DLD1 (cell line): ENCODE data around the gene CNOT3.
"Not testable (repeated sequence)": the region's sequence is repeated elsewhere in the genome, so short reads cannot be mapped to it uniquely, and the experiment has no call there.

ENCODE experiments used
- in situ Hi-C: cut with HindIII; loops from 2 replicates; pipeline ENCODE4 v1.10.0; 2017; ENCODE audit warnings: low sequenced_read_pairs

The CNOT3 gene

GRCh38 chr19:54137699-54138488 lies at the start of gene CNOT3:
TSS of gene CNOT3 (plus strand) at chr19:54137762. CDS start at chr19:54142979, 5,217 bp downstream.
- in situ Hi-C loops = no loop called here

GRCh38 chr19:54094426-54095000 lies 43.0 kb upstream of the CNOT3 start:
- in situ Hi-C loops = no loop called here

- in situ Hi-C loops = no loop called here
Measured at GRCh38 chr19:54095136-54095858, 42.3 kb upstream of the CNOT3 start.

GRCh38 chr19:54095859-54096616 lies 41.5 kb upstream of the CNOT3 start:
- in situ Hi-C loops = not testable (repeated sequence)

- in situ Hi-C loops = no loop called here
Measured at GRCh38 chr19:54096617-54097106, 40.9 kb upstream of the CNOT3 start.

- in situ Hi-C loops = no loop called here
Measured at GRCh38 chr19:54099190-54099902, 38.2 kb upstream of the CNOT3 start.

GRCh38 chr19:54099903-54100255 lies 37.7 kb upstream of the CNOT3 start:
- in situ Hi-C loops = not testable (repeated sequence)

- in situ Hi-C loops = no loop called here
Measured at GRCh38 chr19:54100561-54100960, 37.0 kb upstream of the CNOT3 start, which contains the start of gene OSCAR. TSS of gene OSCAR (minus strand) at chr19:54100803. CDS start at chr19:54100792, 11 bp downstream.

GRCh38 chr19:54102421-54103169 lies 35.0 kb upstream of the CNOT3 start, which contains the start of gene NDUFA3:
TSS of gene NDUFA3 (plus strand) at chr19:54102855. CDS start at chr19:54102879, 24 bp downstream.
- in situ Hi-C loops = no loop called here

- in situ Hi-C loops = no loop called here
Measured at GRCh38 chr19:54104998-54105715, 32.4 kb upstream of the CNOT3 start.

GRCh38 chr19:54105796-54106195 lies 31.8 kb upstream of the CNOT3 start:
- in situ Hi-C loops = no loop called here

- in situ Hi-C loops = no loop called here
Measured at GRCh38 chr19:54106716-54107115, 30.8 kb upstream of the CNOT3 start.

GRCh38 chr19:54107876-54108490 lies 29.6 kb upstream of the CNOT3 start:
- in situ Hi-C loops = no loop called here

- in situ Hi-C loops = no loop called here
Measured at GRCh38 chr19:54108496-54108895, 29.1 kb upstream of the CNOT3 start.

- in situ Hi-C loops = no loop called here
Measured at GRCh38 chr19:54109651-54110050, 27.9 kb upstream of the CNOT3 start.

- in situ Hi-C loops = no loop called here
Measured at GRCh38 chr19:54114340-54115108, 23.0 kb upstream of the CNOT3 start.
